Measurements from ENCODE around the gene DGCR6L.

The DGCR6L gene

GRCh38 chr22:20319745-20320658 lies at the start of gene DGCR6L:
Gene DGCR6L (minus strand): TSS chr22:20320060. CDS start chr22:20319988, 72 bp downstream.
- TF ChIP-seq ZBTB7A (IDR thresholded peaks at IDR 0.05; ENCODE audit: low read depth) (no peak; the same call in 1 of the 2 replicates), USF1 (IDR thresholded peaks at IDR 0.05) (peak; percentile 15; the same call in 1 of the 2 replicates), RAD21 (IDR thresholded peaks at IDR 0.05; ENCODE audit: low read depth) (no peak), REST (IDR thresholded peaks at IDR 0.05; ENCODE audit: low read depth) (no peak), YY1 (IDR thresholded peaks at IDR 0.05; ENCODE audit: low read depth) (peak; percentile 70), TAF1 (IDR thresholded peaks at IDR 0.05; ENCODE audit: low read depth) (peak; percentile 86), TCF12 (IDR thresholded peaks at IDR 0.05; ENCODE audit: low read depth) (0 out of 2 replicates have a peak, but pooled peaks have one; percentile 21), EGR1 (IDR thresholded peaks at IDR 0.05) (peak; percentile 37; the same call in 1 of the 2 replicates), CREB1 (IDR thresholded peaks at IDR 0.05; ENCODE audit: low read depth) (peak; percentile 58; the same call in 1 of the 2 replicates), EP300 (IDR thresholded peaks at IDR 0.05; ENCODE audit: borderline replicate concordance) (peak; percentile 14; the same call in 1 of the 2 replicates), TEAD4 (IDR thresholded peaks at IDR 0.05) (0 out of 2 replicates have a peak, but pooled peaks have one; percentile 16), NFIC (IDR thresholded peaks at IDR 0.05) (peak; percentile 22; the same call in 1 of the 2 replicates), MAX (IDR thresholded peaks at IDR 0.05) (peak; percentile 43)

GRCh38 chr22:20354238-20354975 lies 34.5 kb upstream of the DGCR6L start:
- TF ChIP-seq MAX (IDR thresholded peaks at IDR 0.05) (no peak), RAD21 (IDR thresholded peaks at IDR 0.05; ENCODE audit: low read depth) (no peak), ZBTB7A (IDR thresholded peaks at IDR 0.05; ENCODE audit: low read depth) (no peak), TEAD4 (IDR thresholded peaks at IDR 0.05) (no peak), USF1 (IDR thresholded peaks at IDR 0.05) (no peak)

DNA sequence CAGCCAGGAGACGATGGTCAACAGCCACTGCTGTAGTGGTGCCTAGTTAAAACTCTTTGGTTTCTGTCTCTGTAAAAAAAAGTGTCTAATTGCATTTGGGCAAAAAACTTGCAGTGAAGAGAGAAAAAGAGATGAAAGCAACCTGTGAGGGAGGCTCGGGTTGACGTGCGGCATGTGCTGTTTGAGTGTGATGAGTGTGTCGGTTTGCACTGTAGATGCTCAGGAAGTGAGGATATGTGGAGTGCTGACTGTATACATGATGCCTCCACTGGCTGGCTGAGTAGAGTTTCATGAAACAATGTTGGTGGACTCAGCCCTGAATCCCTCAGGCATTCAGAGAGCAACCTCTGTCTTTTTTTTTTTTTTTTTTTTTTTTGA lies 4.3 kb upstream of the DGCR6L start:
- TF ChIP-seq NFIC (IDR thresholded peaks at IDR 0.05) = no peak
- no peak for TF ChIP-seq REST (IDR thresholded peaks at IDR 0.05; ENCODE audit: low read depth)
- no peak for TF ChIP-seq CEBPB (IDR thresholded peaks at IDR 0.05)
- no peak for TF ChIP-seq YY1 (IDR thresholded peaks at IDR 0.05; ENCODE audit: low read depth)
- TF ChIP-seq MAX (IDR thresholded peaks at IDR 0.05) = no peak
- no peak for TF ChIP-seq USF1 (IDR thresholded peaks at IDR 0.05)
- TF ChIP-seq RAD21 (IDR thresholded peaks at IDR 0.05; ENCODE audit: low read depth) = no peak
- TF ChIP-seq CREB1 (IDR thresholded peaks at IDR 0.05; ENCODE audit: low read depth) = no peak
- no peak for TF ChIP-seq TEAD4 (IDR thresholded peaks at IDR 0.05)
- TF ChIP-seq ZBTB7A (IDR thresholded peaks at IDR 0.05; ENCODE audit: low read depth) = no peak
- TF ChIP-seq FOXM1 (IDR thresholded peaks at IDR 0.05; ENCODE audit: borderline replicate concordance, low read depth) = no peak
- no peak for TF ChIP-seq EP300 (IDR thresholded peaks at IDR 0.05; ENCODE audit: borderline replicate concordance)
- no peak for TF ChIP-seq TAF1 (IDR thresholded peaks at IDR 0.05; ENCODE audit: low read depth)

DNA sequence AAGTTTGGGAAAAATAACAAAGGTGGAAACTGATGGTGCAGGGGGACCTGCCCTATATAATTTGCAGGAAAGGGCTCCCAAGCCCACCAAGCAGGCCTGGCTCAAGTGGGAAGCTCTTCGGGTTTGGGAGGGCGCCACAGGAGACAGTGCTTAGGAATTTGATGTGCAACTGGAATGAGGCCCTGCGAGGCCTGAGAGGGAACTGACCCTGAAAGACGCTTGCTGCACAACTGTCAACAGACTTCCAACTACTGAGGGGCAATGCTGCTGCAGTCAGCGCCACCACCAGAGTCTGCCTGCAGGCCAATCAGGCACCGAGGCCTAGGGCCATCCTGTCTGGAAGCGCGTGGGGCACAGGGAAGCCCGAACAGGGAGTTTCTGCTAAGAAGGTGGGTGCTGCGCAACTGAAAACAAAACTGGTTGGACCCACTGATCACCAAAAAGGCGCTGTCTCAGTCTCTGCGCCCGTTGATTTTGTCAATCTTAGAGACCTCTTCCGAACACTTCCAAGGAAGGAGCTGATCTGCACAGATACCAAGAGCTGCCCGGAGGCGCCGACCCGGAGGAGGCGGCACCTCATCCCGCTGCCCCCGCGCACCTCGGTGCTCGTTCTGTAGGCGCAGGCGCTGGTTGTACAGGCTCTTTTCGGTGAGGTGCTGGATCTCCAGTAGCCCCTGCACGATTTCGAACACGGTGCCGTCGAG lies 667 bp downstream of the DGCR6L start:
- TF ChIP-seq RAD21 (IDR thresholded peaks at IDR 0.05; ENCODE audit: low read depth) = no peak
- TF ChIP-seq ZBTB7A (IDR thresholded peaks at IDR 0.05; ENCODE audit: low read depth) = no peak
- TF ChIP-seq EGR1 (IDR thresholded peaks at IDR 0.05) = no peak
- TF ChIP-seq CEBPB (IDR thresholded peaks at IDR 0.05) = no peak
- TF ChIP-seq TCF12 (IDR thresholded peaks at IDR 0.05; ENCODE audit: low read depth) = no peak
- TF ChIP-seq REST (IDR thresholded peaks at IDR 0.05; ENCODE audit: low read depth) = no peak
- no peak for TF ChIP-seq TAF1 (IDR thresholded peaks at IDR 0.05; ENCODE audit: low read depth)
- no peak for TF ChIP-seq USF1 (IDR thresholded peaks at IDR 0.05)
- no peak for TF ChIP-seq CREB1 (IDR thresholded peaks at IDR 0.05; ENCODE audit: low read depth)
- no peak for TF ChIP-seq YY1 (IDR thresholded peaks at IDR 0.05; ENCODE audit: low read depth)
- TF ChIP-seq NFIC (IDR thresholded peaks at IDR 0.05) = no peak
- TF ChIP-seq EP300 (IDR thresholded peaks at IDR 0.05; ENCODE audit: borderline replicate concordance) = no peak
- TF ChIP-seq FOXM1 (IDR thresholded peaks at IDR 0.05; ENCODE audit: borderline replicate concordance, low read depth) = no peak
- TF ChIP-seq MAX (IDR thresholded peaks at IDR 0.05) = no peak
- no peak for TF ChIP-seq TEAD4 (IDR thresholded peaks at IDR 0.05)
